ENCODE measurements around the gene FURIN. TPM values are rescaled to one million over a fixed set of nuclear protein-coding genes. Genes with fewer than 3 reads are reported as not detected.
A peak's percentile ranks its signal among the peaks of the same experiment; 100 is the strongest.
"Not testable (repeated sequence)": the region's sequence is repeated elsewhere in the genome, so short reads cannot be mapped to it uniquely, and the experiment has no call there.

FURIN gene
- total RNA-seq, 1 donor from 2014 or later = 39.8 TPM

GRCh38 chr15:90844696-90845095 lies 23.7 kb upstream of the FURIN start:
- no peak for DNase-seq (ENCODE audit: low read depth in 2 of 2)

GRCh38 chr15:90845201-90845949 lies 23.0 kb upstream of the FURIN start:
- peak in 1 of 2 donors; percentile 30 for DNase-seq (ENCODE audit: low read depth in 2 of 2)

- not testable (repeated sequence) for DNase-seq (ENCODE audit: low read depth in 2 of 2)
Measured at GRCh38 chr15:90849424-90849823, 19.0 kb upstream of the FURIN start.

- no peak for DNase-seq (ENCODE audit: low read depth in 2 of 2)
Measured at GRCh38 chr15:90851114-90851513, 17.3 kb upstream of the FURIN start.

GRCh38 chr15:90851940-90852339 lies 16.4 kb upstream of the FURIN start:
- no peak for DNase-seq (ENCODE audit: low read depth in 2 of 2)

- DNase-seq (ENCODE audit: low read depth in 2 of 2) = no peak
Measured at GRCh38 chr15:90855139-90855538, 13.2 kb upstream of the FURIN start.

GRCh38 chr15:90857337-90857736 lies 11.1 kb upstream of the FURIN start:
- no peak for DNase-seq (ENCODE audit: low read depth in 2 of 2)

GRCh38 chr15:90857883-90858443 lies 10.4 kb upstream of the FURIN start:
- DNase-seq (ENCODE audit: low read depth in 2 of 2) = no peak

- DNase-seq (ENCODE audit: low read depth in 2 of 2) = no peak
Measured at GRCh38 chr15:90859234-90860131, 8.9 kb upstream of the FURIN start.

GRCh38 chr15:90860450-90860849 lies 7.9 kb upstream of the FURIN start:
- no peak for DNase-seq (ENCODE audit: low read depth in 2 of 2)

GRCh38 chr15:90860942-90861675 lies 7.3 kb upstream of the FURIN start:
- no peak for DNase-seq (ENCODE audit: low read depth in 2 of 2)

GRCh38 chr15:90862487-90862886 lies 5.9 kb upstream of the FURIN start:
- no peak for DNase-seq (ENCODE audit: low read depth in 2 of 2)

- DNase-seq (ENCODE audit: low read depth in 2 of 2) = no peak
Measured at GRCh38 chr15:90862964-90863778, 5.2 kb upstream of the FURIN start.

- no peak for DNase-seq (ENCODE audit: low read depth in 2 of 2)
Measured at GRCh38 chr15:90863987-90864386, 4.4 kb upstream of the FURIN start.

GRCh38 chr15:90864507-90864906 lies 3.9 kb upstream of the FURIN start:
- DNase-seq (ENCODE audit: low read depth in 2 of 2) = no peak

GRCh38 chr15:90865702-90866101 lies 2.7 kb upstream of the FURIN start:
- no peak for DNase-seq (ENCODE audit: low read depth in 2 of 2)

- no peak for DNase-seq (ENCODE audit: low read depth in 2 of 2)
Measured at GRCh38 chr15:90866161-90866715, 2.1 kb upstream of the FURIN start.

- no peak for DNase-seq (ENCODE audit: low read depth in 2 of 2)
Measured at GRCh38 chr15:90866800-90867199, 1.6 kb upstream of the FURIN start.

GRCh38 chr15:90869140-90869541 lies 753 bp downstream of the FURIN start:
- no peak for DNase-seq (ENCODE audit: low read depth in 2 of 2)

GRCh38 chr15:90869601-90870353 lies 1.4 kb downstream of the FURIN start:
- DNase-seq (ENCODE audit: low read depth in 2 of 2) = peak; percentile 29 to 96

Data from dermis microvascular lymphatic vessel endothelial cell (primary cell).